HEK293 (cell line): Measurements from ENCODE around the gene DCLK1.

ENCODE experiments used
- CTCF ChIA-PET: fragments of 350-600 bp; formaldehyde crosslinking; extraction: SDS; loops from one replicate; lab custom pipeline; 2021; ENCODE audit warnings: antibody characterized with exemption; lab: Yijun Ruan, JAX
- POLR2A ChIA-PET: fragments of 300-600 bp; formaldehyde crosslinking; extraction: SDS; loops from one replicate; lab custom pipeline; 2020; ENCODE audit warnings: antibody characterized with exemption, inconsistent platforms; lab: Yijun Ruan, JAX
- H3K27ac ChIP-seq: fragments of 200-500 bp; sonication (Bioruptor generic); 2 replicates; pipeline ENCODE4 v1.5.1; 2014; ENCODE audit warnings: low read depth, low read length, control low read depth, inconsistent platforms; ENCODE audit errors: extremely low read depth
- H3K36me3 ChIP-seq, 2 experiments: fragments of 200-500 bp in 1 of 2; sonication (Bioruptor generic) in 1 of 2; 1 replicate in 1 of 2; 2 replicates in 1 of 2; pipeline ENCODE4 v1.5.1; 2014 to 2017; ENCODE audit warnings: inconsistent platforms in 2 of 2, low read length in 2 of 2; ENCODE audit not compliant: control insufficient read depth in 2 of 2, insufficient read depth in 1 of 2
- H3K4me1 ChIP-seq: fragments of 200-500 bp; sonication (Bioruptor generic); 2 replicates; pipeline ENCODE4 v1.5.1; 2014; ENCODE audit warnings: mild to moderate bottlenecking, low read length, inconsistent platforms; ENCODE audit not compliant: control insufficient read depth, insufficient read depth
- H3K4me3 ChIP-seq: 2 replicates; pipeline ENCODE4 v1.5.1; 2011; ENCODE audit warnings: low read depth, mild to moderate bottlenecking, control low read depth, low read length, moderate library complexity
- H3K9me3 ChIP-seq: fragments of 200-500 bp; sonication (Bioruptor generic); 2 replicates; pipeline ENCODE4 v1.5.1; 2014; ENCODE audit warnings: low read depth, low read length, inconsistent platforms; ENCODE audit not compliant: control insufficient read depth, insufficient read depth
- FEZF1 ChIP-seq: fragments of 450-650 bp; formaldehyde crosslinking; IDR thresholded peaks from 2 replicates; pipeline ENCODE4 v1.5.1; 2016; ENCODE audit warnings: missing biosample characterization, missing genetic modification characterization
- GFI1B ChIP-seq: fragments of 450-650 bp; formaldehyde crosslinking; IDR thresholded peaks from 2 replicates; pipeline ENCODE4 v1.5.1; 2016; ENCODE audit warnings: missing biosample characterization, missing genetic modification characterization
- GLIS2 ChIP-seq: fragments of 450-650 bp; formaldehyde crosslinking; IDR thresholded peaks from 2 replicates; pipeline ENCODE4 v1.5.1; 2016; ENCODE audit warnings: missing biosample characterization, missing genetic modification characterization
- HOXA7 ChIP-seq: sonication (generic); formaldehyde crosslinking; IDR thresholded peaks from 2 replicates; pipeline ENCODE4 v1.8.1; 2022; ENCODE audit warnings: missing genetic modification reagents, borderline replicate concordance
- KLF1 ChIP-seq: fragments of 450-650 bp; formaldehyde crosslinking; IDR thresholded peaks from 2 replicates; pipeline ENCODE4 v1.5.1; 2016; ENCODE audit warnings: missing biosample characterization, missing genetic modification characterization
- MEIS1 ChIP-seq: sonication (generic); formaldehyde crosslinking; IDR thresholded peaks from 2 replicates; pipeline ENCODE4 v1.8.1; 2022; ENCODE audit warnings: missing genetic modification reagents, mild to moderate bottlenecking, borderline replicate concordance
- PRDM1 ChIP-seq: fragments of 450-650 bp; formaldehyde crosslinking; IDR thresholded peaks from 2 replicates; pipeline ENCODE4; 2016; ENCODE audit warnings: missing biosample characterization, missing genetic modification characterization
- ZBTB17 ChIP-seq: fragments of 450-650 bp; formaldehyde crosslinking; IDR thresholded peaks from 2 replicates; pipeline ENCODE4 v1.5.1; 2016; ENCODE audit warnings: missing biosample characterization, missing genetic modification characterization
- ZFHX2 ChIP-seq: fragments of 450-650 bp; formaldehyde crosslinking; conservative IDR thresholded peaks from 2 replicates; pipeline ENCODE4 v1.5.1; 2016; ENCODE audit warnings: missing biosample characterization, missing genetic modification characterization
- ZFP41 ChIP-seq: fragments of 450-650 bp; formaldehyde crosslinking; IDR thresholded peaks from 2 replicates; pipeline ENCODE4 v1.5.1; 2016; ENCODE audit warnings: missing biosample characterization, missing genetic modification characterization, borderline replicate concordance
- ZNF112 ChIP-seq: fragments of 450-650 bp; formaldehyde crosslinking; IDR thresholded peaks from 2 replicates; pipeline ENCODE4 v1.5.0; 2017; ENCODE audit warnings: missing biosample characterization, missing genetic modification characterization
- ZNF214 ChIP-seq: fragments of 450-650 bp; formaldehyde crosslinking; IDR thresholded peaks from 2 replicates; pipeline ENCODE4 v1.5.1; 2017; ENCODE audit warnings: missing biosample characterization, mild to moderate bottlenecking, missing genetic modification characterization, borderline replicate concordance
- ZNF292 ChIP-seq: fragments of 450-650 bp; formaldehyde crosslinking; IDR thresholded peaks from 2 replicates; pipeline ENCODE4 v1.5.1; 2016; ENCODE audit warnings: low read depth, missing biosample characterization, missing genetic modification characterization, borderline replicate concordance
- ZNF404 ChIP-seq: fragments of 450-650 bp; formaldehyde crosslinking; IDR thresholded peaks from 2 replicates; pipeline ENCODE4 v1.5.1; 2017; ENCODE audit warnings: missing biosample characterization, missing genetic modification characterization
- ZNF473 ChIP-seq: fragments of 450-650 bp; formaldehyde crosslinking; IDR thresholded peaks from 2 replicates; pipeline ENCODE4 v1.5.1; 2017; ENCODE audit warnings: missing biosample characterization, missing genetic modification characterization
- ZNF48 ChIP-seq: fragments of 450-650 bp; formaldehyde crosslinking; IDR thresholded peaks from 2 replicates; pipeline ENCODE4 v1.5.1; 2016; ENCODE audit warnings: missing biosample characterization, missing genetic modification characterization
- ZNF624 ChIP-seq: fragments of 450-650 bp; formaldehyde crosslinking; IDR thresholded peaks from 2 replicates; pipeline ENCODE4 v1.5.1; 2017; ENCODE audit warnings: missing biosample characterization, missing genetic modification characterization
- ZNF660 ChIP-seq: fragments of 450-650 bp; IDR thresholded peaks from 2 replicates; pipeline ENCODE4 v1.5.1; 2018; ENCODE audit warnings: missing biosample characterization, mild to moderate bottlenecking, missing genetic modification characterization
- ZNF664 ChIP-seq: fragments of 450-650 bp; formaldehyde crosslinking; IDR thresholded peaks from 2 replicates; pipeline ENCODE4 v1.5.1; 2016; ENCODE audit warnings: missing biosample characterization, missing genetic modification characterization
- TF ChIP-seq, protein P1 (sequence below): fragments of 450-650 bp; formaldehyde crosslinking; optimal IDR thresholded peaks from 2 replicates; pipeline ENCODE3; 2016; ENCODE audit warnings: missing biosample characterization, mild to moderate bottlenecking, missing genetic modification characterization
- TF ChIP-seq, protein P2 (sequence below): fragments of 450-650 bp; formaldehyde crosslinking; IDR thresholded peaks from 2 replicates; pipeline ENCODE4 v1.5.1; 2017; ENCODE audit warnings: missing biosample characterization, mild to moderate bottlenecking, missing genetic modification characterization, moderate library complexity
- TF ChIP-seq, protein P3 (sequence below): fragments of 450-650 bp; formaldehyde crosslinking; IDR thresholded peaks from 2 replicates; pipeline ENCODE4 v1.5.1; 2016; ENCODE audit warnings: missing biosample characterization, missing genetic modification characterization
- TF ChIP-seq, protein P4 (sequence below): fragments of 450-650 bp; formaldehyde crosslinking; IDR thresholded peaks from 2 replicates; pipeline ENCODE4 v1.5.1; 2016; ENCODE audit warnings: missing biosample characterization, missing genetic modification characterization

DCLK1 gene

DNA sequence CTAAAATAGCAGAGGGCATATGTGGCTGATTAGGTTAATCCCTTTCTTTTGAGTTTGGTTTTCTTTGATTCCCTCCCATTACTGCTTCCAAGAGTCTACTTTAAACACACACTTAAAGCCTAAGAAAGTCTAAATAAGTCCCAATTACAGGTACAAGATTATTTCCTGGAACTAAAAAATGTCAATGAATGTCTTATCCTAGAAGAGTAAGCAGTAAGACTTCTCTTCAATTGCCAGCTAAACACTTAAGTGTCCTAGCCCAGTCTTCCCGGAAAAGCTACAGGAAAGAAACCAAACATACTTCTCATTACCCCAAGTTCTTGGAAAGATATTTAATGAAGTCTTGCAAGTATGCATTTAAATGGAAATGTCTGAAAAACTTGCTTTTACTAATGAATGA, 233.1 kb downstream of the DCLK1 start:
- Histone ChIP-seq H3K4me1 (no peaks in the 10 kb centered on the region), H3K27ac (no peak overlapping the region), H3K9me3 (no peaks in the 10 kb centered on the region), H3K36me3 (no peaks in the 10 kb centered on the region), H3K4me3 (no peak overlapping the region)
- CTCF ChIA-PET = no interaction called here
- no peak for TF ChIP-seq ZNF214
- no peak for TF ChIP-seq GLIS2
- TF ChIP-seq, protein P1, sequence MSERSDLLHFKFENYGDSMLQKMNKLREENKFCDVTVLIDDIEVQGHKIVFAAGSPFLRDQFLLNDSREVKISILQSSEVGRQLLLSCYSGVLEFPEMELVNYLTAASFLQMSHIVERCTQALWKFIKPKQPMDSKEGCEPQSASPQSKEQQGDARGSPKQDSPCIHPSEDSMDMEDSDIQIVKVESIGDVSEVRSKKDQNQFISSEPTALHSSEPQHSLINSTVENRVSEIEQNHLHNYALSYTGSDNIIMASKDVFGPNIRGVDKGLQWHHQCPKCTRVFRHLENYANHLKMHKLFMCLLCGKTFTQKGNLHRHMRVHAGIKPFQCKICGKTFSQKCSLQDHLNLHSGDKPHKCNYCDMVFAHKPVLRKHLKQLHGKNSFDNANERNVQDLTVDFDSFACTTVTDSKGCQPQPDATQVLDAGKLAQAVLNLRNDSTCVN (tag by site-specific recombination) = no peak
- TF ChIP-seq ZNF664 (tag by site-specific recombination) = no peak
- TF ChIP-seq MEIS1 = no peak
- no peak for TF ChIP-seq PRDM1 (tag by site-specific recombination)
- no peak for TF ChIP-seq FEZF1 (tag by site-specific recombination)
- no peak for TF ChIP-seq ZBTB17 (tag by site-specific recombination)
- no peak for TF ChIP-seq ZFHX2 (tag by site-specific recombination)
- TF ChIP-seq ZNF473 = no peak
- no peak for TF ChIP-seq HOXA7 (CRISPR knock-in tag)
- TF ChIP-seq, protein P2, sequence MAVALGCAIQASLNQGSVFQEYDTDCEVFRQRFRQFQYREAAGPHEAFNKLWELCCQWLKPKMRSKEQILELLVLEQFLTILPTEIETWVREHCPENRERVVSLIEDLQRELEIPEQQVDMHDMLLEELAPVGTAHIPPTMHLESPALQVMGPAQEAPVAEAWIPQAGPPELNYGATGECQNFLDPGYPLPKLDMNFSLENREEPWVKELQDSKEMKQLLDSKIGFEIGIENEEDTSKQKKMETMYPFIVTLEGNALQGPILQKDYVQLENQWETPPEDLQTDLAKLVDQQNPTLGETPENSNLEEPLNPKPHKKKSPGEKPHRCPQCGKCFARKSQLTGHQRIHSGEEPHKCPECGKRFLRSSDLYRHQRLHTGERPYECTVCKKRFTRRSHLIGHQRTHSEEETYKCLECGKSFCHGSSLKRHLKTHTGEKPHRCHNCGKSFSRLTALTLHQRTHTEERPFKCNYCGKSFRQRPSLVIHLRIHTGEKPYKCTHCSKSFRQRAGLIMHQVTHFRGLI (tag by site-specific recombination) = no peak
- no peak for TF ChIP-seq ZNF48
- POLR2A ChIA-PET = no interaction called here

DNA sequence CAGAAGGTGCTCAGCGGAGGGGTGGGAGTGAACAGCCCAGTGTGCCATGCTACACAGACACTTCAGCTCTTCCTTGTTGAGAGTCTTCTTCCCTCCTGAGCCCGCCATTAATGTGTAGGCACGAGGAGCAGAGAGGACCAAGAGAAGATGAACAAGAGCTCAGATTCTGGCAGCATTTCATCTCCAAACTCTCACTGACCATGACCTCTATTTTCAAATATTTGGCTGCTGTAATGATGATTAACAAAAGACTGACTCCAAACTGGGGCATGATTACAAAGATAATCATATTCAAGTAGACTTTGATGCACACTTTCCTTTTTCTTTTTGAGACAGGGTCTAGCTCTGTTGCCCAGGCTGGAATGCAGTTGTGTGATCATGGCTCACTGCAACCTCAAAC, 236.5 kb downstream of the DCLK1 start:
- TF ChIP-seq ZNF624 (tag by site-specific recombination) = no peak
- no peak for TF ChIP-seq GFI1B (tag by site-specific recombination)
- TF ChIP-seq, protein P3, sequence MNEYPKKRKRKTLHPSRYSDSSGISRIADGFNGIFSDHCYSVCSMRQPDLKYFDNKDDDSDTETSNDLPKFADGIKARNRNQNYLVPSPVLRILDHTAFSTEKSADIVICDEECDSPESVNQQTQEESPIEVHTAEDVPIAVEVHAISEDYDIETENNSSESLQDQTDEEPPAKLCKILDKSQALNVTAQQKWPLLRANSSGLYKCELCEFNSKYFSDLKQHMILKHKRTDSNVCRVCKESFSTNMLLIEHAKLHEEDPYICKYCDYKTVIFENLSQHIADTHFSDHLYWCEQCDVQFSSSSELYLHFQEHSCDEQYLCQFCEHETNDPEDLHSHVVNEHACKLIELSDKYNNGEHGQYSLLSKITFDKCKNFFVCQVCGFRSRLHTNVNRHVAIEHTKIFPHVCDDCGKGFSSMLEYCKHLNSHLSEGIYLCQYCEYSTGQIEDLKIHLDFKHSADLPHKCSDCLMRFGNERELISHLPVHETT = no peak
- no peak for TF ChIP-seq KLF1 (tag by site-specific recombination)
- no peak for TF ChIP-seq ZNF660 (tag by site-specific recombination)
- TF ChIP-seq, protein P4, sequence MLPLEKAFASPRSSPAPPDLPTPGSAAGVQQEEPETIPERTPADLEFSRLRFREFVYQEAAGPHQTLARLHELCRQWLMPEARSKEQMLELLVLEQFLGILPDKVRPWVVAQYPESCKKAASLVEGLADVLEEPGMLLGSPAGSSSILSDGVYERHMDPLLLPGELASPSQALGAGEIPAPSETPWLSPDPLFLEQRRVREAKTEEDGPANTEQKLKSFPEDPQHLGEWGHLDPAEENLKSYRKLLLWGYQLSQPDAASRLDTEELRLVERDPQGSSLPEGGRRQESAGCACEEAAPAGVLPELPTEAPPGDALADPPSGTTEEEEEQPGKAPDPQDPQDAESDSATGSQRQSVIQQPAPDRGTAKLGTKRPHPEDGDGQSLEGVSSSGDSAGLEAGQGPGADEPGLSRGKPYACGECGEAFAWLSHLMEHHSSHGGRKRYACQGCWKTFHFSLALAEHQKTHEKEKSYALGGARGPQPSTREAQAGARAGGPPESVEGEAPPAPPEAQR (tag by site-specific recombination) = no peak
- TF ChIP-seq ZNF292 = no peak
- no peak for TF ChIP-seq ZNF112 (tag by site-specific recombination)
- TF ChIP-seq ZFP41 = no peak
- no peak for TF ChIP-seq ZNF404 (tag by site-specific recombination)
- ChIA-PET CTCF (no interaction called here), POLR2A (no interaction called here)
- Histone ChIP-seq H3K9me3 (no peaks in the 10 kb centered on the region), H3K4me1 (peaks cover 3% of the 10 kb centered on the region), H3K27ac (no peak overlapping the region), H3K36me3 (no peaks in the 10 kb centered on the region), H3K4me3 (no peak overlapping the region)
